Activated effector memory CD4-positive, alpha-beta T cell treated with anti-CD3 and anti-CD28 coated beads, Interleukin-2, amount 50 U/mL, for 16 hours (primary cell): ENCODE data around the gene ACOXL.

Source experiments
- DNase-seq: peaks from one replicate; pipeline ENCODE4 v3.0.0-alpha.2; 2020

ACOXL gene

GRCh38 chr2:110878150-110878549 lies 145.8 kb downstream of the ACOXL start:
- no peak for DNase-seq

GRCh38 chr2:110881908-110882307 lies 149.5 kb downstream of the ACOXL start:
- DNase-seq = no peak

GRCh38 chr2:110883406-110883805 lies 151.0 kb downstream of the ACOXL start:
- DNase-seq = no peak

DNA sequence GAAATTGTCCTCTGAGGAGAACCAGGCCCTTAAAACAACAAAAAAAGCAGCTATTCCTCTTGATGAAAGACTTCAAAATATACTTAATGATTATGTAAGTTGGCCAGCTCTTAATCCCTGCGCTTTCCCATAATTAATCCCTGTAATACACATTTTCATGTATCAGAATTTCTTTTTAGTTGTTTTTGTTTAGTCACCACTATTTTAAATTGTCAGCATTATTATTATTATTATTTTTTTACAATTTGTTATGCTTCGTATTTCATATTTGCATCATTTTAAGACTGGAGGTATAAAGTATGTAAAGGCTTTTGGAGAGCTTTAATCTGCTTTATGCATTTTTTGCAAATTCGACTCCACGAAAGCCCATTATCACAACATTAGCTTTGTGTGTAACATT lies 152.9 kb downstream of the ACOXL start:
- no peak for DNase-seq

GRCh38 chr2:110886826-110887573 lies 154.6 kb downstream of the ACOXL start:
- DNase-seq = no peak

DNA sequence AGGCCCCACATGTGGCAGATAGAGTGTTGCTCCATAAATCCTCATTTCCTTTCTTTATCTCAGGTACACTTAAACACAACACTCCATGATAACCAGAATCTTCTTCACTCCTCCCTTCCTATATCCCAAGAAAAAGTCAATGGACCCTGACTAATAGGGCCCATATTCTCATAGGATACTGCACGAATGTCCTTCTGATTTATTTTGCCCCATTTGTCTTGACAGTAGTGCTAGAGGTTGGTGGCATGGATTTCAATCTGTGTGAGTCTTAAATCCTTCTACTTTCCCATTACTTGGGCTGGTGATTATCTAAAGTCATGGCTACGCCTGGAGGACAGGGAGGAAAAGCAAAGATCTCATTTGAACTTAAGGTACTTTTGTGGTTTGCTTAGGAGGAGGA lies 156.0 kb downstream of the ACOXL start:
- no peak for DNase-seq

GRCh38 chr2:110891626-110892025 lies 159.3 kb downstream of the ACOXL start:
- no peak for DNase-seq

DNA sequence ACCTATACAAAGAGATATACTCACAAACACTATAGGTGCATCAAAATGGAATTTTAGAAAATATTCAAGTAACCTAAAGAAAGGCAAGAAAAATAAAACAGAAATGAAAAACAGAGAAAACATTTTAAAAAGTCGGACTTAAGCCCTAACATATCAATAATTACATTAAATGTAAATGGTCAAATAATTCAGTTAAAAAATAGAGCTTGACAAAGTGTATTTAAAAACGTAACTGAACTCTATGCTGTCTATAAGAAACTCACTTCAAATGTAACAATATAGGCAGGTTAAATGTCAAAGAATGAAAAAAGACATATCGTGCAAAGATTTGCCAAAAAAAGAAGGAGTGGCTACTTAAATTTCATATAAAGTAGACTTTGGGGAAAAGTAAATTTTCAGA lies 163.9 kb downstream of the ACOXL start:
- DNase-seq = no peak

GRCh38 chr2:110897966-110898365 lies 165.6 kb downstream of the ACOXL start:
- no peak for DNase-seq

DNA sequence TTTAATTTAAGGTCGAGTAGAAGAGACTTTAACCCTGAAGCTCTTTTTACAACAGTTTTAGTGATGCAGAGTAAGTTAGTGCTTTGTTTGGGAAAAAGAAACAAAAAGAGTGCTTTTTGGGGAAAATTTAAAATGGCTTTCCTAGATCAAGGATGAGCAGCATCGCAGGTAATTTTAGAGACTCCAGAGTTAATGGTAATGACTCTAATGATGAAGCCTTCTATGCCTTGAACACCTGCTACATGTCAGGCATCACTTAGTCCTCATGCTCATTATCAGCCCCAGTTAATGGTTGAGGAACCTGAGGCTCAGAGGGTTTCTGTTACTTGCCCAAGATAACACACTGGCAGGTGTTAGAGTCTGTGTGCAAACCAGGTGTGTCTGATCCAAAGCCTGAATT lies 167.8 kb downstream of the ACOXL start:
- no peak for DNase-seq

GRCh38 chr2:110903548-110903947 lies 171.2 kb downstream of the ACOXL start:
- no peak for DNase-seq

DNA sequence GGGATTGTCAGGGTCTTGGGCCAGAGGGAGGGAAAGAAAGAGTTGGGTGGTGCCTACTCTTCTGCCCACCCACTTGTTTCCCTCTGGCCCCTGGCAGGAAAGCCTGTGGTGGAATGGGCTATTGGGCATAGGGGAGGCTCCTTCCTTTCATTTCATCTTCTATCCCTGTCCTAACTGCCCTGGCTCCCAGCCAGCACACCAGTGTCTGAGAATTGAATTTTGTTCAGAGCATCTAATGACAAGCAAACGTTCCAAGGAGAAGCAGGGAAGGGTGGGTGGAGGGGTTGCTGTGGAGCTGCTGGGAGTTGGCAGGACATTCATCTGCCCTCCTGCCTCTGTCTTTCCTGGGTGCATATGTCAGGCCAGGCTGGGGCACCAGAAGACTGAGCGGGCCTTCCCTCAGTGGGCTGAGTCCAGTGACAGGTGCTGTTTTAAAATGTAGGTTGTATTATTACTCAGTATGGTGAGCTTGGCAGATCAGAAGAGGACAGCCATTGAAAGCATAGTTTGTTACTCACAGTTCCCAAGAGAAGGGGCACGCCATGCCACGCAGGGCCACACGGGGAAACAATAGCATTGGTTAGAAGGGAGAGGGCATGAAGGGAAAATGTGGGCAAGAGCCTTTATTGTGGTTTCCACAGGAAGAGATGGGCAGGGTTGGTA lies 171.9 kb downstream of the ACOXL start:
- no peak for DNase-seq

DNA sequence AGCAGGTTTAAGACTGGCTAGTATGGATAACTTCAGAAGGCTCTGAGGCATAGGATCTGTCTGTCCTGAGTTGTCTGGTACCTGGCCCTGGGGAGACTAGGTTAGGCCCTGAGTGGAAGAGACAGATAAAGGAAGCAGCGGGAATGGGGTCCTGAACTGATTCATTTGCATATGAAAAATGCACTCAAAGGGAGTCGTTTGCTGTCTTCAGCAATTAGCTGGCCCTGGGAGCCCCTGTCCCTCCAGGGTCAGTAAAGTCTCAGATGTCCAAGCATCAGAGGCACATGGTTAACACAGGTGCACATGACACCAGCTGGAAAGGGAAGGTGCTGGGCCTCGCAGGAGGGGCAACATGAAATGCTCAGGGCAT lies 172.4 kb downstream of the ACOXL start:
- DNase-seq = no peak

GRCh38 chr2:110905217-110905616 lies 172.8 kb downstream of the ACOXL start:
- DNase-seq = no peak

GRCh38 chr2:110906613-110907298 lies 174.4 kb downstream of the ACOXL start:
- DNase-seq = no peak

- DNase-seq = no peak
These were observed 177.1 kb downstream of the ACOXL start for GRCh38 chr2:110909501-110909900.

DNA sequence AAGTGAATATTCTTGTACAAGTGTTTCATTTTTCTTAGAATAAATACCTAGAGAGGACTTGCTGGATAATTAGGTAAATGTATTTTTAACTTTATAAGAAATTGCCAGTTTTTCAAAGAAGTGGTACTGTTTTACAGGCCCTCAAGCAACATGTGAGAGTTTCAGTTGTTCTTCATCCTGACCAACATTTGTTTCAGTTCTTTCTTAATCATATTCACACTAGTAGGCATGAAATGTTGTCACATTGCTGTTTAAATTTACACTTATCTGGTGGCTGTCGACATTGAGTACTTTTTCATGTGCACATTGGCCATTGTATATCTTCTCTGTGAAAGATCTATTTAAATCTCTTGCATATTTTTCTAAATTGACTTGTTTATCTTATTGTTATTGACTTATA lies 178.1 kb downstream of the ACOXL start:
- DNase-seq = no peak

- no peak for DNase-seq
These were observed 187.4 kb downstream of the ACOXL start for GRCh38 chr2:110919738-110920137.

- no peak for DNase-seq
These were observed 193.1 kb downstream of the ACOXL start for GRCh38 chr2:110925479-110925878.

- no peak for DNase-seq
These were observed 195.2 kb downstream of the ACOXL start for GRCh38 chr2:110927526-110927925.

- no peak for DNase-seq
These were observed 197.2 kb downstream of the ACOXL start for GRCh38 chr2:110929528-110929927.

- no peak for DNase-seq
These were observed 199.3 kb downstream of the ACOXL start for GRCh38 chr2:110931648-110932047.

- DNase-seq = no peak
These were observed 201.0 kb downstream of the ACOXL start for GRCh38 chr2:110933420-110933819.

DNA sequence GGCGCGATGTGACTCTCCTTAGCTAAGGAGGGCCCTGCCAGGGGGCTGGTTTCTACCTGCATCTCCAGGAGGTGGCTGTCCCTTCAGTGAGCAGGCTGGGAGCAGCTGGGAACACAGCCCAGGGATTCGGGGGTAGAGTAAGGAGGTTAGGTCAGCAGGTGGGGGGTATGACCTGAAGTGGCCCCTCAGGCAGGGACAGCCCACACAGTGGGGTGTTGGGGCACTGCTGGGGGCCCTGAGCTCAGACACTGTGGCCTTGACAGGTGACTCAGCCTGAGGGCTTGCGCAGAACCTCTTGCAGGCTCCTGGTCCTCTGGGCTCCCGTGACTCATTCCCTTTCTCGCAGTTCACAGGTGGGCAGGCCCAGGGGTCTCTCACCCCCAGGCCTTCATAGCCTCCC lies 202.6 kb downstream of the ACOXL start:
- no peak for DNase-seq
